DMS153 treated with DMSO at 0.1 percent for 48 hours (cell line): ENCODE results near the gene ESYT3.

Source experiments
- DNase-seq: peaks from one replicate; lab custom pipeline; 2025; ENCODE audit not compliant: unreplicated experiment; lab: John Stamatoyannopoulos, UW

Gene ESYT3

GRCh38 chr3:138459619-138460535 lies 25.5 kb downstream of the ESYT3 start:
- no peak for DNase-seq

- no peak for DNase-seq
Observed at GRCh38 chr3:138460536-138461205, 26.3 kb downstream of the ESYT3 start.

GRCh38 chr3:138461246-138461645 lies 26.8 kb downstream of the ESYT3 start:
- no peak for DNase-seq

- no peak for DNase-seq
Observed at GRCh38 chr3:138461896-138462295, 27.5 kb downstream of the ESYT3 start.

- DNase-seq, result no peak
Observed at GRCh38 chr3:138463724-138464490, 29.5 kb downstream of the ESYT3 start.

- DNase-seq, result no peak
Observed at GRCh38 chr3:138464491-138464860, 30.1 kb downstream of the ESYT3 start.

- no peak for DNase-seq
Observed at GRCh38 chr3:138465451-138465850, 31.0 kb downstream of the ESYT3 start.

- DNase-seq, result no peak
Observed at GRCh38 chr3:138465925-138466324, 31.5 kb downstream of the ESYT3 start.

GRCh38 chr3:138467931-138468330 lies 33.5 kb downstream of the ESYT3 start:
- DNase-seq, result no peak

- no peak for DNase-seq
Observed at GRCh38 chr3:138468451-138468850, 34.0 kb downstream of the ESYT3 start.

GRCh38 chr3:138468886-138469285 lies 34.5 kb downstream of the ESYT3 start:
- DNase-seq, result no peak

- no peak for DNase-seq
Observed at GRCh38 chr3:138469874-138470273, 35.5 kb downstream of the ESYT3 start.

GRCh38 chr3:138470687-138471086 lies 36.3 kb downstream of the ESYT3 start:
- no peak for DNase-seq

GRCh38 chr3:138471481-138471880 lies 37.1 kb downstream of the ESYT3 start:
- DNase-seq, result no peak

- no peak for DNase-seq
Observed at GRCh38 chr3:138472141-138472825, 37.9 kb downstream of the ESYT3 start.

- DNase-seq, result no peak
Observed at GRCh38 chr3:138473391-138473790, 39.0 kb downstream of the ESYT3 start.

GRCh38 chr3:138474163-138474562 lies 39.7 kb downstream of the ESYT3 start:
- DNase-seq, result no peak

GRCh38 chr3:138476526-138476925 lies 42.1 kb downstream of the ESYT3 start:
- no peak for DNase-seq

GRCh38 chr3:138477120-138477519 lies 42.7 kb downstream of the ESYT3 start:
- DNase-seq, result no peak

- no peak for DNase-seq
Observed at GRCh38 chr3:138477801-138478200, 43.4 kb downstream of the ESYT3 start.

GRCh38 chr3:138479438-138479863 lies 45.0 kb downstream of the ESYT3 start:
- peak; percentile 9 for DNase-seq
